ENCODE measurements around the gene C3orf18. TPM values are rescaled to one million over a fixed set of nuclear protein-coding genes. Genes with fewer than 3 reads are reported as not detected.

C3orf18 gene
- polyA plus RNA-seq, 3 donors: 14.0 to 16.8 (median 16.0) TPM

- no peak for DNase-seq (ENCODE audit: low read depth in 3 of 3, low spot score in 2 of 3)
Measured at GRCh38 chr3:50551681-50552435, 15.7 kb downstream of the C3orf18 start.

GRCh38 chr3:50551054-50551659 lies 16.4 kb downstream of the C3orf18 start:
- no peak for DNase-seq (ENCODE audit: low read depth in 3 of 3, low spot score in 2 of 3)

GRCh38 chr3:50550079-50550736 lies 17.3 kb downstream of the C3orf18 start:
- DNase-seq (ENCODE audit: low read depth in 3 of 3, low spot score in 2 of 3): no peak

- no peak for DNase-seq (ENCODE audit: low read depth in 3 of 3, low spot score in 2 of 3)
Measured at GRCh38 chr3:50549226-50549625, 18.3 kb downstream of the C3orf18 start.

GRCh38 chr3:50545781-50546180 lies 21.8 kb downstream of the C3orf18 start:
- no peak for DNase-seq (ENCODE audit: low read depth in 3 of 3, low spot score in 2 of 3)

GRCh38 chr3:50542177-50543034 lies 25.1 kb downstream of the C3orf18 start:
- DNase-seq (ENCODE audit: low read depth in 3 of 3, low spot score in 2 of 3): peak in 1 of 3 donors; percentile 52

- no peak for DNase-seq (ENCODE audit: low read depth in 3 of 3, low spot score in 2 of 3)
Measured at GRCh38 chr3:50539356-50540286, 27.9 kb downstream of the C3orf18 start.

GRCh38 chr3:50537421-50538129 lies 30.0 kb downstream of the C3orf18 start:
- DNase-seq (ENCODE audit: low read depth in 3 of 3, low spot score in 2 of 3): no peak

GRCh38 chr3:50536471-50537180 lies 30.9 kb downstream of the C3orf18 start:
- DNase-seq (ENCODE audit: low read depth in 3 of 3, low spot score in 2 of 3): no peak

GRCh38 chr3:50534681-50535330 lies 32.7 kb downstream of the C3orf18 start:
- no peak for DNase-seq (ENCODE audit: low read depth in 3 of 3, low spot score in 2 of 3)

- no peak for DNase-seq (ENCODE audit: low read depth in 3 of 3, low spot score in 2 of 3)
Measured at GRCh38 chr3:50533807-50534461, 33.6 kb downstream of the C3orf18 start.

GRCh38 chr3:50533316-50533715 lies 34.2 kb downstream of the C3orf18 start:
- no peak for DNase-seq (ENCODE audit: low read depth in 3 of 3, low spot score in 2 of 3)

GRCh38 chr3:50532062-50532705 lies 35.4 kb downstream of the C3orf18 start:
- DNase-seq (ENCODE audit: low read depth in 3 of 3, low spot score in 2 of 3): no peak

- no peak for DNase-seq (ENCODE audit: low read depth in 3 of 3, low spot score in 2 of 3)
Measured at GRCh38 chr3:50531201-50531600, 36.3 kb downstream of the C3orf18 start.

GRCh38 chr3:50530001-50530970 lies 37.3 kb downstream of the C3orf18 start:
- no peak for DNase-seq (ENCODE audit: low read depth in 3 of 3, low spot score in 2 of 3)

- no peak for DNase-seq (ENCODE audit: low read depth in 3 of 3, low spot score in 2 of 3)
Measured at GRCh38 chr3:50525987-50526386, 41.6 kb downstream of the C3orf18 start.

All from right renal cortex interstitium (tissue), 3 donors.